ENCODE data around the gene WDR72. TPM values are rescaled to one million over a fixed set of nuclear protein-coding genes. Genes with fewer than 3 reads are reported as not detected.

The WDR72 gene
- total and polyA plus RNA-seq, 2 donors (not counting 1 experiment from before 2014, with no cell fraction given) = not detected

DNA sequence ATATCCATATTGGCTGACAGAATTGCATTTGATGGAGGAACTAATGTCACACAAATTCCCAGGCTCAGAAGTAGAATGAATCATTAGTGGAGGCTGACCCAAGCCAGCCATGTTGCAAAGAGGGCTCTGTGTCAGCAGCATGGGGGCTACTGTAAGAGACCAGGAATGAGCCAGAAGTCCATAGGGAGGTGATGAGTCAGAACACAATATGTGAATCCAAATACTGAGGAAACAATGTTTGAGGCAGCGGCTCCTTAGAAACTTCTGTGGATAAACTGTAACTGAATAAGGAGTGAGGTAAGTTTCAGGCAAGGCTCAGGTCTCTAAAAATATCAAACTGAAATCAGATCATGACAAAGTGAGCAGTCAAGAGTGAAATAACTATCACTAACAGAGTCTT lies 170.7 kb downstream of the WDR72 start:
- Mint-ChIP-seq H3K4me1 (peaks cover 4% of the 10 kb centered on the region), H3K27ac (no peak overlapping the region), H3K4me3 (no peak overlapping the region), H3K9me3 (ENCODE audit: insufficient read depth) (no peaks in the 10 kb centered on the region), H3K27me3 (no peaks in the 10 kb centered on the region)
- intact Hi-C loops (cut with micrococcal nuclease) = no loop called here
- Histone ChIP-seq H3K36me3 (replicated peaks in 1 of 2; ENCODE audit: control extremely low read depth in 1 of 2, control insufficient read depth in 1 of 2, extremely low read depth in 1 of 2, insufficient read depth in 2 of 2, low read length in 1 of 2) (no peaks in the 10 kb centered on the region), H3K4me2 (replicated peaks; ENCODE audit: low read depth, low read length, poor library complexity, severe bottlenecking) (no peak overlapping the region), H3K27ac (ENCODE audit: low read length in 2 of 2) (no peak overlapping the region), H3K9ac (ENCODE audit: low read length) (no peak overlapping the region), H3K27me3 (replicated peaks in 1 of 4; ENCODE audit: control extremely low read depth in 1 of 4, control insufficient read depth in 3 of 4, insufficient read depth in 4 of 4, low read length in 3 of 4) (no peaks in the 10 kb centered on the region), H3K4me1 (ENCODE audit: control insufficient read depth in 2 of 2, insufficient read depth in 2 of 2, low read length in 2 of 2) (no peaks in the 10 kb centered on the region), H3K4me3 (ENCODE audit: control extremely low read depth in 1 of 5, extremely low read depth in 1 of 5, insufficient read depth in 1 of 5, low read depth in 2 of 5, low read length in 4 of 5) (no peak overlapping the region), H2AFZ (ENCODE audit: insufficient read depth, low read depth, low read length, poor library complexity, severe bottlenecking) (no peak overlapping the region), H4K20me1 (ENCODE audit: control insufficient read depth, insufficient read depth, low read length, poor library complexity, severe bottlenecking) (no peaks in the 10 kb centered on the region), H3K79me2 (ENCODE audit: control insufficient read depth, insufficient read depth, low read length) (no peaks in the 10 kb centered on the region), H3K9me3 (ENCODE audit: control extremely low read depth in 1 of 3, control insufficient read depth in 2 of 3, insufficient read depth in 1 of 3, low read length in 2 of 3) (no peaks in the 10 kb centered on the region)
- 83% methylated on average over 1 of the region's 1 CpG for WGBS (ENCODE audit: insufficient coverage)
- POLR2A ChIA-PET = no interaction called here
- DNase-seq (no peak), ATAC-seq (ENCODE audit: low read depth) (no peak)
- no peak for TF ChIP-seq EZH2 (IDR thresholded peaks at IDR 0.05; ENCODE audit: borderline replicate concordance, insufficient read depth, low read depth, low read length, poor library complexity, severe bottlenecking)
- TF ChIP-seq, protein P1, sequence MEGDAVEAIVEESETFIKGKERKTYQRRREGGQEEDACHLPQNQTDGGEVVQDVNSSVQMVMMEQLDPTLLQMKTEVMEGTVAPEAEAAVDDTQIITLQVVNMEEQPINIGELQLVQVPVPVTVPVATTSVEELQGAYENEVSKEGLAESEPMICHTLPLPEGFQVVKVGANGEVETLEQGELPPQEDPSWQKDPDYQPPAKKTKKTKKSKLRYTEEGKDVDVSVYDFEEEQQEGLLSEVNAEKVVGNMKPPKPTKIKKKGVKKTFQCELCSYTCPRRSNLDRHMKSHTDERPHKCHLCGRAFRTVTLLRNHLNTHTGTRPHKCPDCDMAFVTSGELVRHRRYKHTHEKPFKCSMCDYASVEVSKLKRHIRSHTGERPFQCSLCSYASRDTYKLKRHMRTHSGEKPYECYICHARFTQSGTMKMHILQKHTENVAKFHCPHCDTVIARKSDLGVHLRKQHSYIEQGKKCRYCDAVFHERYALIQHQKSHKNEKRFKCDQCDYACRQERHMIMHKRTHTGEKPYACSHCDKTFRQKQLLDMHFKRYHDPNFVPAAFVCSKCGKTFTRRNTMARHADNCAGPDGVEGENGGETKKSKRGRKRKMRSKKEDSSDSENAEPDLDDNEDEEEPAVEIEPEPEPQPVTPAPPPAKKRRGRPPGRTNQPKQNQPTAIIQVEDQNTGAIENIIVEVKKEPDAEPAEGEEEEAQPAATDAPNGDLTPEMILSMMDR (IDR thresholded peaks at IDR 0.05) = no peak
- CTCF ChIA-PET = no interaction called here

GRCh38 chr15:53586799-53587198 lies 172.7 kb downstream of the WDR72 start:
- peak overlapping the region; percentile 17 for H3K4me2 ChIP-seq (replicated peaks; ENCODE audit: low read depth, low read length, poor library complexity, severe bottlenecking)
- no peaks in the 10 kb centered on the region for H3K79me2 ChIP-seq (ENCODE audit: control insufficient read depth, insufficient read depth, low read length)
- H3K27me3 ChIP-seq (replicated peaks in 1 of 4; ENCODE audit: control extremely low read depth in 1 of 4, control insufficient read depth in 3 of 4, insufficient read depth in 4 of 4, low read length in 3 of 4) = no peaks in the 10 kb centered on the region
- no peak for TF ChIP-seq EZH2 (IDR thresholded peaks at IDR 0.05; ENCODE audit: borderline replicate concordance, insufficient read depth, low read depth, low read length, poor library complexity, severe bottlenecking)
- TF ChIP-seq, protein P1 (IDR thresholded peaks at IDR 0.05) = no peak
- no peak for DNase-seq
- ChIA-PET POLR2A (no interaction called here), CTCF (no interaction called here)
- no peaks in the 10 kb centered on the region for H3K36me3 ChIP-seq (replicated peaks in 1 of 2; ENCODE audit: control extremely low read depth in 1 of 2, control insufficient read depth in 1 of 2, extremely low read depth in 1 of 2, insufficient read depth in 2 of 2, low read length in 1 of 2)
- no peak overlapping the region for H3K27ac ChIP-seq (ENCODE audit: low read length in 2 of 2)
- H3K4me3 ChIP-seq (ENCODE audit: control extremely low read depth in 1 of 5, extremely low read depth in 1 of 5, insufficient read depth in 1 of 5, low read depth in 2 of 5, low read length in 4 of 5) = no peak overlapping the region
- Mint-ChIP-seq H3K4me3 (no peak overlapping the region), H3K9me3 (ENCODE audit: insufficient read depth) (no peaks in the 10 kb centered on the region), H3K4me1 (peaks cover 4% of the 10 kb centered on the region), H3K27me3 (no peaks in the 10 kb centered on the region), H3K27ac (no peak overlapping the region)
- intact Hi-C loops (cut with micrococcal nuclease) = no loop called here
- H2AFZ ChIP-seq (ENCODE audit: insufficient read depth, low read depth, low read length, poor library complexity, severe bottlenecking) = peak overlapping the region; percentile 26
- WGBS (ENCODE audit: insufficient coverage) = 0% methylated on average over 1 of the region's 3 CpGs
- no peaks in the 10 kb centered on the region for H3K9me3 ChIP-seq (ENCODE audit: control extremely low read depth in 1 of 3, control insufficient read depth in 2 of 3, insufficient read depth in 1 of 3, low read length in 2 of 3)
- H3K4me1 ChIP-seq (ENCODE audit: control insufficient read depth in 2 of 2, insufficient read depth in 2 of 2, low read length in 2 of 2) = no peaks in the 10 kb centered on the region
- no peak overlapping the region for H3K9ac ChIP-seq (ENCODE audit: low read length)
- H4K20me1 ChIP-seq (ENCODE audit: control insufficient read depth, insufficient read depth, low read length, poor library complexity, severe bottlenecking) = no peaks in the 10 kb centered on the region
- no peak for ATAC-seq (ENCODE audit: low read depth)

Data from B cell (primary cell).